GM21367 (cell line): ENCODE results near the gene ILRUN.
"Not testable (repeated sequence)": the region's sequence is repeated elsewhere in the genome, so short reads cannot be mapped to it uniquely, and the experiment has no call there.

Experiments used
- ATAC-seq: cut with Tn5 transposase; IDR thresholded peaks from one replicate; pipeline ENCODE4 v1.9.1; 2021; ENCODE audit not compliant: unreplicated experiment

The ILRUN gene

DNA sequence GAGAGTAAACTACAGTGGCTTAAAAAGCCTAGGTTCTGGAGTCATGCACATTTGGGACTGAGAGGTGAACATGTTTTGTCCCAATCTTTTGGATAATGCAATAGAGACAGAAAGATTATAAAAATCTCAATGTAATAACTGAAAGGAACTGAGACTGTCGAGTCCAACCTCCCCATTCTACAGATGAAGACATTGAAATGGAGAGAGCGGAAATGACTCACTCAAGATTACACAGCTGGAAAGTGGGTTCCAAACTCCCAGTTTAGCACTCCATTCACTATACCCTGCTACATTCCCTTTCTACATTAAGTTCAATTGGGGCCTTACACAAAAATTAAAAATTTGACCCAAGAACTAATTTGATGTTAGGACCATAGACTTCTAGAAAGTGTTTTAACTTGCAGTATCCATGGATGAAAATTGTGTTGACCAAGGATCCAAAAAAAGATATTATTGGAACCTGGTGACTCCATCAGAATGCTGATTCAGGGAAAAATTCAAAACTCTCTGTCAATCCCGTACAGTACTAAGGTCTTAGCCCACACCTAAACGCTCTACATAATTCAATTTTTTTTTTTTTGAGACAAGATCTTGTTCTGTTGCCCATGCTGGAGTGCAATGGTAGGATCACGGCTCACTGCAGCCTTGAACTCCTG is 1.5 kb upstream of the ILRUN start:
- no peak for ATAC-seq

DNA sequence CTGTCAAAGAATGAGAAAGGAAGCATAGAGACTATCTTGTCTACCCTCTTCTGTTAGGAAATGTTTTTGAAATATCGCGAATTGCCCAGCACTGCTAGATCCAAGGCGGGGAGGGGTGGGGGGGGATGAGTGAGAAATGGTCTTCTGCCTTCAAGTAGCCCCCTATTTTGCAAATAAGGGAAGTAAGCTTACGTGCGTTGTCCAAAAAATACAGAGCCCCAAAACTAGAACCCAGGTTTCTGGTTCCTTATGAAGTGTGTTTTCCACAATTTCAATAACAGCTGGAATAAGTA is 923 bp upstream of the ILRUN start:
- ATAC-seq = no peak

DNA sequence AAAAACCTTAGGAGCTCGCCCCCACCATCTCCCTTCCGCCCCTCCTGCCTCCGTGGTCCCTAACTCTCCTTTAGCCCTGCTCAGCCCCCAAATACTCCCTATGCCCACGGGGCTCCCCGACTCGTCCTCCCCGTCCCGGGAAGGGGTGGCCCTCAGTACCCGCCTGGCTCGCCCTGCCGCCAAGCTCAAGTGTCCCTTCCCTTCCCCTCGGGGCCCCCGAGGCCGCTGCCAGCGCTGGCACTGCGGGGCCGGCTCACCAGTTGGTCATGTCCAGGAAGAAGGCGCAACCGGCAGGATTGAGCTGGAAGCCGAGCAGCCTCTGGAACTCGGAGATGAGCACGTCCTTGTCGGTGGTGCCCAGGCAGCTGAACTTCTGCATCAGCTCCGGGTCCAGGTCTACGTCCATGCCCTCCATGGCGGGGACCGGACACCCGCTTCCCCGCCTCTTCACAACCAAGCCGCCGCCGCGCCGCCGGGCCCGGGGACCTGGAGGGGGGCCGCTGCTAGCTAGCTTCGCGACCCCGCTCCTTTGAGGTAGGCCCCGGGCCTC is 303 bp downstream of the ILRUN start:
- ATAC-seq = peak; percentile 25

DNA sequence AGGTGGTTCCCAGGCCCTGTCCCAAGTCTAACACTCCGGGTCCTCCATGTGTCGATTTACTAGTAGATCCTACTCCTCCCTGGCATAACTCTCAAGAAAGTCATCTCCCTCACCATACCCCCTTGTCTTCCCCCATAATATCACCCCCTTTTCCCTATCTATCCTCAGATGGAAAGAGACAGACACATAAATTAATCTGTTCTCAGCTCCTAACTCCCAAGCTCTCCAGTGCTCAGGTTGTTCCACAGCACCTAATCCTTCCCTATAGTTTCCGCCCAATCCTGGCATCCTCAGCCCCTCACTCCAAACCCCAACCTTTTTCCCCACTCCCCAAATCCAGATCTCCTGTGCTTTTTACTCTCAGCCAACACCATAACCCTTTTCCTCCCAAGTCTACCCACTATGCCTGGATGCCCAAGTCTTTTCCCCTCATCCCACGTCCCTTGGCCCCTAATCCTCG is 808 bp downstream of the ILRUN start:
- no peak for ATAC-seq

DNA sequence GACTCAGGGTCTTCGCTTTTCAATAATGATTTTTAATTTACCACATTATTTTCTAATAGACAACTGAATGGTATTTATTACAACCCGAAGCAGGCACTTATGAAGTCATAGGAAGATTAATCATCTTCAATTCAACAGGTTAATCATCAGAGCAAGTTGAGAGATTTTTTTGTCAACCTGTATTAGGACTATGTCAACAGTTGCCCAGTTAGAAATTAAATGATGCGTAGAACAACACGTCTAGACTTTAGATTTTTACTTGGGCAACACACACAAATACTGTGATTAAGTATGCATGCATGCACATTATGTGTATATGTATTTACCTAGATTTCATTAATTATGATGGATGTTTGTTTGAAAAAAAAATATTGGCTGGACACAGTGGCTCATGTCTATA is 4.3 kb downstream of the ILRUN start:
- no peak for ATAC-seq

DNA sequence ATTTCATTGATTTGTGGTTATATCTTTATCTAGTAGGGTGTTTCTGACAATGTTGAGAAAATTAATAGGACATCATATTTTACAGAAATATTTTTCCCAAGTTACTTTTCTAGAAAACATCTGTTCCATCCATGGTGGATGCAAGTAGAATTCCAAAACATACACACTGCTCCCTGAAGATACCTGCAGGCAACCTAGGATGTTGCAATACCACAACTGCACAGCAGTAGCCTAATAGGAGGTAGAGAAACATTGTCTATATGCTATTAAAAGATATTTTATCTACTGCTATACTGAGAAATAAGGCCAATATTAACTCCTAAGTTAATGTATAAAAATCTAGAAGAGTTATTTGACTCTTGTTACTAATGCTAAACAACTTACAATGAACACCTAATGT is 6.8 kb downstream of the ILRUN start:
- no peak for ATAC-seq

DNA sequence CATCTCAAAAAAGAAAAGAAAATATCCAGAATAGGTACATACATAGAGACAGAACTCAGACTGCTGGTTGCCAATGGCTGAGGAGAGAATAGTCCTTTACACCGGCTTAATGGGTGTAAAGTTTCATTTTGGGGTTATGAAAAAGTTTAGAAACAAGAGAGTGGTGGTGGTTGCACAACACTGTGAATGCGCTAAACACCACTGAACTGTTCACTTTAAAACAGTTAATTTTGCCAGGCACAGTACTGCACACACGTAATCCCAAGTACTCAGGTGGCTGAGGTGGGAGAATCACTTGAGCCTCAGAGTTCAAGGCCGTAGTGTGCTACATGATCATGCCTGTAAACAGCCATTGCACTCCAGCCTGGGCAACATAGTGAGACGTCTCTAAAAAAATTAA is 7.6 kb downstream of the ILRUN start:
- ATAC-seq = no peak

DNA sequence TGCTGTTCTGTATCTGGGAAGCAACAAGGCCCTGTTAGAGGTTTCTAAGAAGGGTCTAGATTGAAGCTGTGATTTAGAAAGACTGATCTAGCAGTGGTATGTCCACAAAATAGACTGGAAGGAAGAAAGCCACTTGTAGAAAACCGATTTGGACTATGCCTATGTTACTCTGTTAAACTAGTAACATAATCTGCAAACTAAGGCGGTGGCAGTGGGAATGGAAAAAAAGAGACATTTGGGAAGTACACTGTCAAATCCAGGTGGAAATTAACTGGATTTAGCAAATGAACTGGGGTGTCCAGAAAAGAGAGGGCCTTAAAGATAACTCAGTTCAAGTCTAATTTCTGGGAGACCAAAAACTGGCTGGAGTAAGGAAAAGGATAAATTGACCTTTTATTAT is 11.6 kb downstream of the ILRUN start:
- ATAC-seq = no peak

DNA sequence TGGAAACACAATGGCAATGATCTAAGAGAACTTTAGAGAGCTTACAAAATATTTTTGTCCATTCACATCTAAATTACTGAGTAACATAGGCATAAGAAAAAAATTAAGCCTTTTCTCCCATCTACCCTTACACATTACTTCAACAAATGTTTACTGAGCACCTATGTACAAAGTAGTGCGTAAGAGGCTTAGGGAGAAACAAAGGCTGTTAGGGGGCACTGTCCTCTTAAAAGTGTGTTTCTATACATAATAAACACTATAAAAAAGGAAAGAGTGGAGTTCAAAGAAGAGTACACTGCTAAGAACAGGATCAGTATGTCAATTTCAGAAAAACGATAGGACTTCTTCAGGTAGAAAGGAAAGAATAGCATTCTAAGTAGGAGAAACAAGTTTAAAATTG is 12.2 kb downstream of the ILRUN start:
- no peak for ATAC-seq

DNA sequence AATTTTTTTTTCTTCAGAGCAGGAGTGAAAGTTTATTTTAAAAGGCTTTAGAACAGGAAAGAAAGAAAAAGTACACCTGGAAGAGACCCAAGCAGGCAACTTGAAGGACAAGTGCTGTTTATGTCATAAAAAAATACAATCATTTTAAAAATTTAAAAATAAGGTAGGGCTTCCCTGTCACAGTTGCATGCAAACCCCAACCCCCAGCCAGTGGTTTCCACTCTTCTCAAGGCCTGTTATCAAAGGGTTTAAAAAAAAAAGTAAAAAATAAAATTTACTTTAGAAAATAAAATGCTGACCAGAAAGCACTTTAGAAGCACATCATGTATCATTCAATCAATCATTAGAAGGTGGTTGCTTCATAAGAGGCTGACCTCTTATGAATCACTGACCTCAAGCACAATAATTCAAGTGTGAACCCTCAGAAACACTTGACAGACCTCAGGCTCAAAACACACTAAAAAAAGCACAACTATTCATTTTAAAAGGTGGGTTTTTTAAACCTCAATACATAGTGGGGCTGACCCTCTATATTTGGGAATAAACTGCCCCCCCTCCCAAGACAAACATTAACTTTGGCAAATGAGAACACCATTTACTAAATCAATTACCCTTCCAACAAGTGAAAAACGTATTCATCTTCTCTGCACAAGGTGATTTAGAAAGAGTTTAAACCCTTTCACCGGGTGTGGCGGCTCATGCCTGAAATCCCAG is 15.6 kb downstream of the ILRUN start:
- ATAC-seq = no peak

DNA sequence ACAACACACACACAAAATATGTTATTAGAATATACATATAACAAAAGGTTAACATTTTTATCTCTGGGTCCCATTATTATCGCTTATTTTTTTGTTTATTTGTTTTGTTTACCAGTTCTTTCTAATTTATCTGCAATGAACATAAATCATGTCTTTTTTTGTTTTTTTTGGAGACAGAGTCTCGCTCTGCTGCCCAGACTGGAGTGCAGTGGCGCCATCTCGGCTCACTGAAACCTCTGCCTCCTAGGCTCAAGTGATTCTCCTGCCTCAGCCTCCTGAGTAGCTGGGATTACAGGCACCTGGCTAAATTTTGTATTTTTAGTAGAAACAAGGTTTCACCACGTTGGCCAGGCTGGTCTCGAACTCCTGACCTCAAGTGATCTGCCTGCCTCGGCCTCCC is 16.3 kb downstream of the ILRUN start:
- ATAC-seq = not testable (repeated sequence)

DNA sequence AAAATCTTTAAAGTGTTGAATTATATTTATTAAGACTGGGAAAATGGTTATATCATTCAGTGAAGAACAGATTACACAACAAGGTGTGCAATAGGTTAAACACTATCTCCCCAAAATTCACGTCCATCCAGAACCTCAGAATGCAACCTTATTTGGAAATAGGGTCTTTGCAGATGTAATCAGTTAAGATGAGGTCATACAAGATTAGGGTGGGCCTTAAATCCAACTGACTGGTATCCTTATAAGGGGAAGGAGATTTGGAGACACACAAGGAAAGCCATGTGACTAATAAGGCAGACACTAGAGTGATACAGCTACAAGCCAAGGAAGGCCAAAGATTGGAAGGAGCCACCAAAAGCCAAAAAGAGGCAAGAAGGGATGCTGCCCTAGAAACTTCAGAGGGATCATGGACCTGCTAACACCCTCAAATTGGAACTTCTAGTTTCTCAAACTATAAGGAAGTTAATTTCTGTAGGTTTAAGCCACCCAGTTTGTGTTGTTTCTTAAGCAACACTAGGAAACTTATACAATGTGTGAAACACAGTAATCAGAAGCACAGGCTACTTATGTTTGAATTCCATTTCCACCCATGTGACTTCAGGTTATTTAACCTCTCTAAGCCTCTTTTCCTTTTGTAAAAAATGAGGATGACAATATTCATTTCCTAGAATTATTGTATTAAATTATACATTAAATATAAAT is 16.9 kb downstream of the ILRUN start:
- ATAC-seq = no peak

DNA sequence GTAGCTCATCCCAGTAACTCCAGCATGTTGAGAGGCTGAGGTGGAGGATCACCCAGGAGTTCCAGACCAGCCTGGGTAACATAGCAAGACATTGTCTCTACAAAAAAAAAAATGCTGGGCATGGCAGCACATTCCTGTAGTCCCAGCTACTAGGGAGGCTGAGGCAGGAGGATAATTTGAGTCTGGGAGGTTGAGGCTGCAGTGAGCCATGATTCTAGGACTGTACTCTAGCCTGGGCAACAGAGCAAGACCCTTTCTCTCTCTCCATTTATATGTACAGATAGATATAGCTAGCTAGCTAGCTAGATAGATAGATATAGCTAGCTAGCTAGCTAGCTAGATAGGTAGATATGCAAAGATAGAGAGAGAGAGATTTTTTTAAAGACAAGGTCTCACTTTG is 20.4 kb downstream of the ILRUN start:
- ATAC-seq = no peak

DNA sequence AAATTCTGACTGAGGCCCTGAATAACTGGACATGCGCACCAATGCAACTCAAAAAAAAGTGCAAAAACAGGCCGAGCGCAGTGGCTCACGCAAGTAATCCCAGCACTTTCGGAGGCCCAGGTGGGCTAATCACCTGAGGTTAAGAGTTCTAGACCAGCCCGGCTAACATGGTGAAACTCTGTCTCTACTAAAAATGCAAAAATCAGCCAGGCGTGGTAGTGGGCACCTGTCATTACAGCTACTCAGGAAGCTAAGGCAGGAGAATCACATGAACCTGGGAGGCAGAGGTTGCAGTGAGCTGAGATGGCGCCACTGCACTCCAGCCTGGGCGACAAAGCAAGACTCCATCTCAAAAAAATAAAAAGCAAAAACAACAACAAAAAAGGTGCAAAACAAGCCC is 21.6 kb downstream of the ILRUN start:
- not testable (repeated sequence) for ATAC-seq

DNA sequence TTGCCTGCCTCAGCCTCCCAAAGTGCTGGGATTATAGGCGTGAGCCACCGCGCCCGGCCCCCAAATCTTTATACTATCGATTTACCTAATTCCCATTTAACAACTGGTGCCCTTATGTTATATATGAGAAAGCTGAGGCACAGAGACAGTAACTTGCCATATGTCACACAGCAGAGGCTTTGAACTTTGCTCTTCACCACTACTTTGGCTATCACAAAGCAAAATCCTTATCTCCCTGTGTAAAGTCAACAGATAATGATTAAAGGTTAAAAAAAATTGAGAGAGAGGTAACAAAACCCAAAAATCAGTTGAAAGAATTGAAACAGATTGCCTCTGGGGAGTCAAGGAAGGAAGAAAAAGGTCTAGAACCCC is 22.3 kb downstream of the ILRUN start:
- ATAC-seq = no peak

DNA sequence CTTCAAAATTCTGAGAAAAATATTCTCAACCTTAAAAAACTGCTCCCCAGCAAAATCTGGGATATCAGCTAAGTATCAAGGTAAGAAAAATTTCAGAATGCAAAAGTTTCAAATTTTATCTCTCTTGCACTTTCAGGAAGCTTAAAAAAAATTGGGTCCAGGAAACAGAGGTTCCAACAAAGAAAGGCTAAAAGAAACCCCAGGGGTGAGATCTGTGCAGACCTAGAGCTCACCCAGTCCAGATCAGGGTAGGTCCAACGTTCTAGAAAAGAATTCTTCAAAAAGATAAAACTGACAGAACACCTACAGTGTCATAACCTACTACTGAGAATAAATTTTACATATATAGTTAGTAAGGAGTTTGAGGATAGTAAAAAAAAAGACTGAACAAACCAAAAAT is 23.5 kb downstream of the ILRUN start:
- ATAC-seq = no peak

DNA sequence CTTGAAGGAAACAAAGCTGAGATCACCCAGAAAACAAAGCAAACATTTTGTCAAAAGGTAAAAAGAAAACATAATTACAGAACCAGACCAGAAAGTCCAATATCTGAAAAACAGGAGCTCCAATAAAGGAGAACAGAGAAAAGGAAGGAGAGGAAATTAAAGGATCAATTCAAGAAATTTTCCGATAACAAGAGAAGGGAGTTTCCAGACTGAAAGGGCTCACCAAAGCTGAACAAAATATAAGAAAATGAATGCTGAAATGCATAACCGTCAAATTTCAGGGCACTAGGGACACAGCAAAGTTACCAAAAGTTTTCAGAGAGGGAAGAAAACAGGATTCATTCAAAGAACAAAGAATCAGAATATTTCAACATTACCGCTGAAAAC is 23.9 kb downstream of the ILRUN start:
- no peak for ATAC-seq

DNA sequence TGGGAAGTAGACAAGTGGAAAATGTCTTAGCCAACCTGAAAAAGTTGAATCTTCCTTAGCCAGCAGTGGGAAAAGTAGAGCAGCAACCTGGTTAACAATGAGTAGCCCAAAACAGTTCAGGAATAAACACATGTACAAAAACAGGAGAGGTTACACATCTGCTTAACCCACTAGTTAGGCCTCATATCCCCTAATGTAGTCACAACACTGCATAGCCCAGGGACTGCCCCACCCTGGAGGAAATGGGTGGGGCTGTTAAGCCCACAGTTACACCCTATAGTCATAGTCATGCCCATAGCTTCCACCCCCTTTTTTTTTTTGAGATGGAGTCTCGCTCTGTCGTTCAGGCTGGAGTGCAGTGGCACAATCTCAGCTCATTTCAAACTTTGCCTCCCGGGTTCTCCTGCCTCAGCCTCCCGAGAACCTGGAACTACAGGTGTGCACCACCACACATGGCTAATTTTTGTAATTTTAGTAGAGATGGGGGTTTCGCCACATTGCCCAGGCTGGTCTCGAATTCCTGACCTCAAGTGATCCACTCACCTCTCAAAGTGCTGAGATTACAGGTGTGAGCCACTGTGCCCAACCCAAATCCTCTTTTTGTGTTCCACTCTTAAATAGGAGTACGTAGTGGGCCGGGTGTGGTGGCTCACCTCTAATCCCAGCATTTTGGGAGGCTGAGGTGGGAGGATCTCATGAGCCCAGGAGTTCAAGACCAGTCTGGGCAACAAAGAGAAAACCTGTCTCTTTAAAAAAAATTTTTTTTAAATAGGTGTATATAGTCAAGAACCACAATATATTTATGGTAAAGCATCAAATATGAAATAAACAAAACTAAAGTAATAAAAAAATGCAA is 24.5 kb downstream of the ILRUN start:
- ATAC-seq = peak; percentile 69

DNA sequence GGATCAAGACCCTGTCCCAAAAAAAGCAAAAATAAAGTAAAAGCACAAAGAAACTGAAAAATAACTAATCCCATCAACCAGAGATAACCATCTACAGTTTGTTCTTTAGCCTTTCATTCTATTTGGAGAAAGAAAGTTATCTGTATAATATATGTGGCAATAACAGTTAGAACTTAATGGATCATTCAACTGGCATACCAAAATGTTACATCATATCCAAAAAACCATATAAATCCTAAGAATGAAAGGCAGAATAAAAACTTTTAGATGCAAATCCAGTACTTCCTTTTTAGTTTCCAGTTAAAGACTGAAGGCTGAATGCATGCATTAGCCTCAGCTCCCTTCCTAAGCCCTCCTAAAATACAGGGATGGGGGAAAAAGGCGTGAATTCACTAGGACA is 25.2 kb downstream of the ILRUN start:
- ATAC-seq = no peak

DNA sequence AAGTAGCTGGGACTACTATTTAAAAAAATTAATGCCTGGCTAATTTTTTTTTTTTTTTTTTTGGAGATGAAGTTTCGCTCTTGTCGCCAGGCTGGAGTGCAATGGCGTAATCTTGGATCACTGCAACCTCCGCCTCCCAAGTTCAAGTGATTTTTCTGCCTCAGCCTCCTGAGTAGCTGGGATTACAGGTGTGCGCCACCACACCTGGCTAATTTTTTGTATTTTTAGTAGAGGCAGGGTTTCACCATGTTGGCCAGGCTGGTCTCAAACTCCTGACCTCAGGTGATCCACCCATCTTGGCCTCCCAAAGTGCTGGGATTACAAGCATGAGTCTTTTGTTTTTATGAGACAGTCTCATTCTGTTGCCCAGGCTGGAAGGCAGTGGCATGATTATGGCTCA is 27.8 kb downstream of the ILRUN start:
- ATAC-seq = not testable (repeated sequence)

DNA sequence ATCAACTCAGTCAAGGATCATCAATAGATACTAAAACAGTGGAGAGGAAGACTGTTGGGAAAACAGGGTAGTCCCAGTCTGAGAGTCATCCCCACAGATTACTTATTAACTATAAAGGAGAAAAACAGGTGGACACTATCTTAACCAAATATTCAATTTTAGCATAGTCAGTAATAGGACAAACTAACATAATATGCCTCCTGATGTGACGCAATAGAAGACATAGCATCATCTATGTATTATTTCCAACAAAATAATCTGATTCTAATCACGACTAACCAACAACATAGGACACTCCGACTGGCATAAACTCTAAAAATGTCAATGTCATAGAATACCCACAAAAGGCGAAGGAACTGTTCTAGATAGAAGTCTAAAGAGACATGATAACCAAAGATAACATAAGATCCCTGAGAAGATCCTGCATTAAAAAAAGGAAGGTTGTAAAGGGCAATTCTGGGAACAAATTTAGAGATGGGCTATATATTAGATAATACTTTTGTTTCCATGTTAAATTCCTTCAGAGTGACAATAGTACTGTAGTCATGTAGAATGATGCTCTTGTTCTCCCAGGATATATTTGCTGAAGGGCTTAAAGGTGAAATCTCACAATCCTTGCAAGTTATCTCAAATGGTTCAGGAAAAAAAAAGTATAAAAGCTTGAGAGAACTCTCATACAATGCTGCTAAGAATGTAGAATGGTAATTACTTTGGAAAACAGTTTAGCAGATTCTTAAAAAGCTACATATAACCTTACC is 28.9 kb downstream of the ILRUN start:
- ATAC-seq = no peak
